HG03575 (cell line): ENCODE data around the gene F12.

Experiments used
- ATAC-seq: cut with Tn5 transposase; IDR thresholded peaks from one replicate; pipeline ENCODE4 v1.9.1; 2021; ENCODE audit not compliant: unreplicated experiment, insufficient number of reproducible peaks, low FRiP score; ENCODE audit errors: extremely low read depth

F12 gene

DNA sequence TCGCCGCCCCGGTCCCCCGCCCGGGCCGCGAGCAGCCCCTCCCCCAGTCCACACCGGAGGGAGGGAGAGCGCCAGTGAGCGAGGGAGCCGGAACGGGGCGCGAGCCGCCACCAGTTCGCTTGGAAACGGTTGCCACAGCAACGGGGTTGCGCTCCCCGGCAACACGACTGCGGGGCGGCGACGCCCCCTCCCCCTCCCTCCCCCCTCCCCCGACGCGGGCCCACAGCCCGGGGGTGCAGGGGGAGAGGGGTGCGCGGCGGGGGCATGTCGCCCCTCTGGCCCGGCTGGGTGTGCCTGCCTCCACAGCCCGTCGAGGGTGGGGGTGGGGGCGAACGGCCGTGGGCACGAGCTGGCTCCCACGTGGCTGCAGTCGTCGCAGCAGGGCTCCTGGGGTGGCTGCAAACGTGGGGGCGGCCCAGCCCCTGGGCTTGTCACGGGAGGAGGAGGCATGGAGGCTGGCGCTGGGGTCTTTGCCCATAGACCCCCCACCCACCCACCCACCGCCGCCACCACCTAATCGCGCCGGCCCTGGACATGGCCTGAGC is 37.8 kb upstream of the F12 start:
- ATAC-seq: no peak

- ATAC-seq: no peak
These were observed 37.1 kb upstream of the F12 start, which contains the start of gene PRR7 for GRCh38 chr5:177446200-177447065. Gene PRR7, plus strand, starts transcription at chr5:177446814. Its CDS starts 8,254 bp downstream, at chr5:177455068.

DNA sequence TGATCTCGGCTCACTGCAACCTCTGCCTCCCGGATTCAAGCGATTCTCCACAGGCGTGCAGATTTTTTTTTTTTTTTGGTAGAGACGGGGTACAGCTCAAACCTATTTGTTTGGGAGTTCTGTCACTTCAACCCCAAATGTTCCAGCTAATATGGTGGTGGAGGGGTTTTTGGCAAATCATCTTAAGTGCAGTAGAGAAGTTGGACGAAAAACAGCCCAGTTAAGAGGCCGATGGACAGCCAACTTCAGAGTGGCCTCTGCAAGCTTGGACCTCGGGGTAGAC is 36.5 kb upstream of the F12 start:
- no peak for ATAC-seq

DNA sequence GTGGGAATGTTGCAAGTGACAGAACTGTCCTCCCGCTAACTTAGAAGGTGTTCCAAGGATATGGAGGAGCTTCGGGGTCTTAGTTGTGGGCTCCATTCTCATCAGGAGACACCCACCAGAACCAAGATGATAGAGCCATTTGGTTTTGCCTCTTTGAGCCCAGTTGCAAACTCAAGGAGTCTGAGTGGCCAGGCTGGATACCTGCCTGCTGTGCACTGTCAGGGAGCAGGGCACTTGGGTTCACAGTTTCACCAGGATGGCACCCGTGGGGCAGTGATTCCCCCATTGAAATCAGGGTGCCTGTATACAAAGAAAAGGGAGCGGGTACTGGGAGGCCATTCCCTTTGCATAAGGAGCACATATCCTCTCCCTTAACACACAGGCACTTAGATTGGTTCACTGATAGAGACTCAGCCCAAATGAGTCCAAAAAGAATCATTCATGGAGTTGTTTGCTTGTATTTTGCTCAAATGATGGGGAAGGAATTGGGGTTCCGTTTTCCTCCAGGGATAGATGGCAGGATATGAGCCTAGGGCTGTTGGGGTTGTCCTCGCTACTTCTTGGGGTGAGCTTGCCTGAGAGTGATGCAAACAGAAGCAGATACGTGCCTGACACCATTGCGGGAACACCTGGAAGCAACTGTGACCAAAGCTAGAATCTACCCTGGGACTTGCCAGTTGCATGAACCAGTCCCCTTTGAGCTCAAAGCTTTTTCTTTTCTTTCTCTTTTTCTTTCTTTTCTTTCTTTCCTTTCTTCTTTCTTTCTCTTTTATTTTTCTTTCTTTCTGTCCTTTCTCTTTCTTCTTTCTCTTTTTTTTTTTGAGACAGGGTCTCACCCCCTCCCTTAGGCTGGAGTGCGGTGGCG is 35.9 kb upstream of the F12 start:
- ATAC-seq: no peak

GRCh38 chr5:177444106-177445051 is 35.0 kb upstream of the F12 start:
- no peak for ATAC-seq

- ATAC-seq: no peak
These were observed 34.0 kb upstream of the F12 start for GRCh38 chr5:177443144-177443983.

GRCh38 chr5:177442066-177442826 is 32.9 kb upstream of the F12 start:
- ATAC-seq: no peak

DNA sequence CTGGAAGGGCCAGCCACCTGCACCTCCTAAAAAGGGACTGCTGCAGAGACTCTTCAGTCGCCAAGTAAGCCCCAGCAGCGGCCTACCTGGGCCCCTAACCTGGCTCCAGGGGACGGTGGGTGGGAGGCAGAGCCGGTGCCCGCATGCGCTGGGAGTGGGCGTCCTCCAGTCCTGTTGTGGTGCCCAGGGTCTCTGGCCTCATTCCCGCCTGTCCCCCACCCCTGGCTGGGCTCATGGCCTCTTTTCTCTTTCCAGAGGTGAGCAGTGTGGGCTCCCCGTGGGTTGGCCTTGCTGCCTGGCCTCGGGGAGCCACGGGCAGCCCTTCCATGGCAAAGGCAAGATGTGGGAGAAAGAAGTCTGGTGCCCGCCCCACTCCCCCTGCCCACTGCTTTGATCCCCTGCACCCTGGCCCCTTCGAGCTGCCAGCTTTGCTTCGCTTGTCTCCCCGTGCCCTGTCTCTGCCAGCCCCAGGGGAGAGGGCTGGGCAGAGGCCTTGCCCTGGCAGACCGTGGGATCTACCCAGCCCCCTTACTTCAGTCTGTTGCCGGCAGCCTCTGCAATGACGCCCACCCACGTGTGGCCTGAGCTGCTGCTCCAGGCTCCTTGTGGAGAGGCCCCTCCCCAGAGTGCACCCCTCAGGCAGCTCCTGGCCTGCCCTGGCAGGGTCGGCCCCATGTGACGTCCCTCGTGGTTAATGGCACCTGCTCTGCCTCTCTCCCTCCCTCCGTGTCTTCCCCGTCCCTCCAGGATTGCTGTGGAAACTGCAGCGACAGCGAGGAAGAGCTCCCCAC is 31.8 kb upstream of the F12 start:
- no peak for ATAC-seq

- ATAC-seq: no peak
These were observed 31.0 kb upstream of the F12 start for GRCh38 chr5:177440211-177440989.

DNA sequence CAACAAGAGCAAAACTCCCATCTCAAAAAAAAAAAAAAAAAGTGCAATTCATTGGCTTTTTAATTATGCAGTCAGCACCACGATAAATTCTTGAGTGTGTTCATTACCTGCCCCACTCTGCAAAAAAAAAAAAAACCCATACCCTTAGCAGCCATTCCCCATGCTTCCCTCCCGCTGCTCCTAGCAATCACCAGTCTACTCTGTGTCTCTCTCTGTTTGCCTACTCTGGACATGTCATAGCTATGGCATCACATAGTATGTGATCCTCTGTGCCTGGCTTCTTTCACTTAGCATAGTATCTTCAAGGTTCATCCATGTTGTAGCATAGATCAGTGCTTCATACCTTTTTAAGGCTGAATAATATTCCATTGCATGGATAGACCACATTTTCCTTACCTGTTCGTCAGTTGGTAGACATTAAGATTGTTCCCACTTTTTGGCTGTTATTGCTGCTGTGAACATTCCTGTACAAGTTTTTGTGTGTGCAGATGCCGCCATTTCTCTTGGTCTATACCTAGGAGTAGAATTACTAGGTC is 30.2 kb upstream of the F12 start:
- no peak for ATAC-seq

GRCh38 chr5:177438468-177438867 is 29.1 kb upstream of the F12 start:
- ATAC-seq: no peak

DNA sequence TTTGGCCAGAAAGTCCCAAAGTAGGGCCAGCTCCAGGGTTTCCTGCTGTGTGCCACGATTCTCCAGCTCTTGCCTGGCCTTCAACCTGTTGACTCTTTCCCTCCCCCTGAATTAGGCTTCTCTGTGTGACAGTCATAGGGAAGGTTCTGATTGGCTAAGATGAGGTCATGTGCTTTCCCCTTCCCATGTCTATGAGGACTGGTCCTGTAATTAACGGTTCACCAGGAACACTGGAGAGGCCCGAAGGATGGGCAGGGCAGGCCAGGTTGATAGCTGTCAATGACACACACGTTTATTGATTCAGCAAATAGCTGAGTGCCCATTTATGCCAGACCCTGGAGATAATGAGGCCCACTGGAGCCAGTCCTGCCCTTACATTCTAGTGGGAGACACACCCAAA is 28.3 kb upstream of the F12 start:
- no peak for ATAC-seq

DNA sequence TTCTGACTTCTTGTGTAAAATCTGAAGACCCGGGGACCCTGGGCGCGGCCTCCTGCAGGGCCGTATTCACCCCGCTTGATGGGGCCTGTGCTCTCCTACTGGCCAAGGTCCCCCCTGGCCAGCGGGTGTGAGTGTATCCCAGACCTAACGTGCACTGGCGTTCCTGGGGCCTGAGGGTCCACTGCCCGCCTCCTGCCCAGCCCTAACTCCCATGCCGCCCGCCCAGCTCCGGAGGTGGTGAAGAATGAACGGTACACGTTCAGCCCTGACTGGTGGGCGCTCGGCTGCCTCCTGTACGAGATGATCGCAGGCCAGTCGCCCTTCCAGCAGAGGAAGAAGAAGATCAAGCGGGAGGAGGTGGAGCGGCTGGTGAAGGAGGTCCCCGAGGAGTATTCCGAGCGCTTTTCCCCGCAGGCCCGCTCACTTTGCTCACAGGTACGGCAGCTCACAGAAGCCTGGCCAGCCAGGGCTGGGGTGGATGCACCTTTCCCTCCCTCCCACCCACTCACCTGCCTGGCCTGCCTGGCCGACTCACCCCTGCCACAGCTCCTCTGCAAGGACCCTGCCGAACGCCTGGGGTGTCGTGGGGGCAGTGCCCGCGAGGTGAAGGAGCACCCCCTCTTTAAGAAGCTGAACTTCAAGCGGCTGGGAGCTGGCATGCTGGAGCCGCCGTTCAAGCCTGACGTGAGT is 26.6 kb upstream of the F12 start:
- ATAC-seq: no peak

- no peak for ATAC-seq
These were observed 25.8 kb upstream of the F12 start for GRCh38 chr5:177434942-177435738.
